Measurements from ENCODE around the gene RIPK4.
A peak's percentile ranks its signal among the peaks of the same experiment; 100 is the strongest.
"Not testable (repeated sequence)": the region's sequence is repeated elsewhere in the genome, so short reads cannot be mapped to it uniquely, and the experiment has no call there.

Gene RIPK4

GRCh38 chr21:41716751-41717150 lies 50.1 kb downstream of the RIPK4 start:
- no peak overlapping the region for H3K27ac ChIP-seq (ENCODE audit: low read depth, low read length)
- H4K8ac ChIP-seq (ENCODE audit: low read depth, low read length), result no peak overlapping the region
- peak overlapping the region; percentile 6 for H3K18ac ChIP-seq (ENCODE audit: low read length)
- H2BK120ac ChIP-seq (ENCODE audit: low read depth, low read length), result no peak overlapping the region
- no peak overlapping the region for H2AK5ac ChIP-seq (ENCODE audit: low read length)
- DNase-seq, result no peak
- H3K23ac ChIP-seq (ENCODE audit: low read length), result no peak overlapping the region
- no peaks in the 10 kb centered on the region for H3K27me3 ChIP-seq (ENCODE audit: insufficient read depth, low read length, poor library complexity)
- no peak overlapping the region for H3K4ac ChIP-seq (ENCODE audit: low read depth, low read length)
- no peak overlapping the region for H3K4me3 ChIP-seq (ENCODE audit: low read length)
- H3K9ac ChIP-seq (ENCODE audit: low read length), result no peak overlapping the region
- no peak overlapping the region for H3K4me2 ChIP-seq (ENCODE audit: low read length)
- no peak overlapping the region for H2BK15ac ChIP-seq (replicated peaks; ENCODE audit: low read depth)
- H2BK5ac ChIP-seq (ENCODE audit: low read length), result no peak overlapping the region
- no peaks in the 10 kb centered on the region for H3K79me1 ChIP-seq (ENCODE audit: low read length)
- peak overlapping the region; percentile 31 for H3K56ac ChIP-seq (ENCODE audit: low read length)
- no peak overlapping the region for H4K5ac ChIP-seq (ENCODE audit: low read length)
- no peaks in the 10 kb centered on the region for H3K79me2 ChIP-seq (ENCODE audit: control insufficient read depth, insufficient read depth, low read length)
- WGBS (ENCODE audit: extremely low coverage, insufficient coverage, low lambda C conversion rate), result no CpG with 5 or more reads among the region's 7 CpGs
- peaks cover 17% of the 10 kb centered on the region for H3K4me1 ChIP-seq (ENCODE audit: control insufficient read depth, low read depth, low read length)
- H3K36me3 ChIP-seq (ENCODE audit: control insufficient read depth, insufficient read depth, low read length), result no peaks in the 10 kb centered on the region

- no peak overlapping the region for H2AK5ac ChIP-seq (ENCODE audit: low read length)
- no peak overlapping the region for H3K4me3 ChIP-seq (ENCODE audit: low read length)
- H3K4ac ChIP-seq (ENCODE audit: low read depth, low read length), result peak overlapping the region; percentile 39
- no peak overlapping the region for H2BK15ac ChIP-seq (replicated peaks; ENCODE audit: low read depth)
- H2BK120ac ChIP-seq (ENCODE audit: low read depth, low read length), result peak overlapping the region; percentile 30
- no peak overlapping the region for H4K5ac ChIP-seq (ENCODE audit: low read length)
- no peaks in the 10 kb centered on the region for H3K36me3 ChIP-seq (ENCODE audit: control insufficient read depth, insufficient read depth, low read length)
- no peak overlapping the region for H4K8ac ChIP-seq (ENCODE audit: low read depth, low read length)
- H3K9ac ChIP-seq (ENCODE audit: low read length), result no peak overlapping the region
- no CpG with 5 or more reads among the region's 8 CpGs for WGBS (ENCODE audit: extremely low coverage, insufficient coverage, low lambda C conversion rate)
- H3K56ac ChIP-seq (ENCODE audit: low read length), result peak overlapping the region; percentile 65
- no peaks in the 10 kb centered on the region for H3K79me1 ChIP-seq (ENCODE audit: low read length)
- H3K4me1 ChIP-seq (ENCODE audit: control insufficient read depth, low read depth, low read length), result peaks cover 17% of the 10 kb centered on the region
- H3K4me2 ChIP-seq (ENCODE audit: low read length), result no peak overlapping the region
- no peaks in the 10 kb centered on the region for H3K79me2 ChIP-seq (ENCODE audit: control insufficient read depth, insufficient read depth, low read length)
- H3K27me3 ChIP-seq (ENCODE audit: insufficient read depth, low read length, poor library complexity), result no peaks in the 10 kb centered on the region
- H3K23ac ChIP-seq (ENCODE audit: low read length), result no peak overlapping the region
- H3K27ac ChIP-seq (ENCODE audit: low read depth, low read length), result peak overlapping the region; percentile 45
- H3K18ac ChIP-seq (ENCODE audit: low read length), result no peak overlapping the region
- peak; percentile 93 for DNase-seq
- peak overlapping the region; percentile 90 for H2BK5ac ChIP-seq (ENCODE audit: low read length)
Measured at GRCh38 chr21:41715649-41716281, 51.1 kb downstream of the RIPK4 start.

GRCh38 chr21:41714299-41714865 lies 52.5 kb downstream of the RIPK4 start:
- no CpG with 5 or more reads among the region's 13 CpGs for WGBS (ENCODE audit: extremely low coverage, insufficient coverage, low lambda C conversion rate)
- H3K56ac ChIP-seq (ENCODE audit: low read length), result peak overlapping the region; percentile 89
- H3K27ac ChIP-seq (ENCODE audit: low read depth, low read length), result peak overlapping the region; percentile 1
- peak overlapping the region; percentile 59 for H3K9ac ChIP-seq (ENCODE audit: low read length)
- H4K5ac ChIP-seq (ENCODE audit: low read length); H3K36me3 ChIP-seq (ENCODE audit: control insufficient read depth, insufficient read depth, low read length); H3K79me2 ChIP-seq (ENCODE audit: control insufficient read depth, insufficient read depth, low read length); H3K4me3 ChIP-seq (ENCODE audit: low read length); H3K79me1 ChIP-seq (ENCODE audit: low read length); H4K8ac ChIP-seq (ENCODE audit: low read depth, low read length); H3K18ac ChIP-seq (ENCODE audit: low read length); H3K4ac ChIP-seq (ENCODE audit: low read depth, low read length); H2BK15ac ChIP-seq (replicated peaks; ENCODE audit: low read depth); H3K27me3 ChIP-seq (ENCODE audit: insufficient read depth, low read length, poor library complexity); H2BK120ac ChIP-seq (ENCODE audit: low read depth, low read length): not testable (repeated sequence)
- peak overlapping the region; percentile 7 for H3K4me2 ChIP-seq (ENCODE audit: low read length)
- peaks cover 17% of the 10 kb centered on the region for H3K4me1 ChIP-seq (ENCODE audit: control insufficient read depth, low read depth, low read length)
- H2AK5ac ChIP-seq (ENCODE audit: low read length), result peak overlapping the region; percentile 91
- peak overlapping the region; percentile 73 for H3K23ac ChIP-seq (ENCODE audit: low read length)
- H2BK5ac ChIP-seq (ENCODE audit: low read length), result peak overlapping the region; percentile 98
- peak; percentile 88 for DNase-seq

GRCh38 chr21:41713495-41714281 lies 53.2 kb downstream of the RIPK4 start:
- Histone ChIP-seq H3K4me1 (ENCODE audit: control insufficient read depth, low read depth, low read length) (peaks cover 17% of the 10 kb centered on the region), H3K9ac (ENCODE audit: low read length) (peak overlapping the region; percentile 59), H3K23ac (ENCODE audit: low read length) (peak overlapping the region; percentile 73), H3K79me2 (ENCODE audit: control insufficient read depth, insufficient read depth, low read length) (no peaks in the 10 kb centered on the region), H3K4ac (ENCODE audit: low read depth, low read length) (no peak overlapping the region), H3K36me3 (ENCODE audit: control insufficient read depth, insufficient read depth, low read length) (no peaks in the 10 kb centered on the region), H3K27me3 (ENCODE audit: insufficient read depth, low read length, poor library complexity) (no peaks in the 10 kb centered on the region), H3K79me1 (ENCODE audit: low read length) (no peaks in the 10 kb centered on the region), H4K5ac (ENCODE audit: low read length) (no peak overlapping the region), H2BK5ac (ENCODE audit: low read length) (peak overlapping the region; percentile 98), H2BK120ac (ENCODE audit: low read depth, low read length) (no peak overlapping the region), H3K27ac (ENCODE audit: low read depth, low read length) (peak overlapping the region; percentile 1), H3K4me3 (ENCODE audit: low read length) (no peak overlapping the region), H3K4me2 (ENCODE audit: low read length) (peak overlapping the region; percentile 7), H3K56ac (ENCODE audit: low read length) (peak overlapping the region; percentile 89), H2BK15ac (replicated peaks; ENCODE audit: low read depth) (no peak overlapping the region), H2AK5ac (ENCODE audit: low read length) (peak overlapping the region; percentile 91), H4K8ac (ENCODE audit: low read depth, low read length) (no peak overlapping the region), H3K18ac (ENCODE audit: low read length) (no peak overlapping the region)
- WGBS (ENCODE audit: extremely low coverage, insufficient coverage, low lambda C conversion rate), result no CpG with 5 or more reads among the region's 22 CpGs
- DNase-seq, result no peak

- peak overlapping the region; percentile 3 for H3K4me2 ChIP-seq (ENCODE audit: low read length)
- no CpG with 5 or more reads among the region's 9 CpGs for WGBS (ENCODE audit: extremely low coverage, insufficient coverage, low lambda C conversion rate)
- H3K23ac ChIP-seq (ENCODE audit: low read length), result no peak overlapping the region
- peak overlapping the region; percentile 79 for H3K56ac ChIP-seq (ENCODE audit: low read length)
- H4K5ac ChIP-seq (ENCODE audit: low read length), result no peak overlapping the region
- no peak overlapping the region for H4K8ac ChIP-seq (ENCODE audit: low read depth, low read length)
- H3K27ac ChIP-seq (ENCODE audit: low read depth, low read length), result no peak overlapping the region
- no peaks in the 10 kb centered on the region for H3K27me3 ChIP-seq (ENCODE audit: insufficient read depth, low read length, poor library complexity)
- H3K4ac ChIP-seq (ENCODE audit: low read depth, low read length), result no peak overlapping the region
- no peak for DNase-seq
- H2AK5ac ChIP-seq (ENCODE audit: low read length), result peak overlapping the region; percentile 44
- no peaks in the 10 kb centered on the region for H3K79me1 ChIP-seq (ENCODE audit: low read length)
- no peak overlapping the region for H2BK15ac ChIP-seq (replicated peaks; ENCODE audit: low read depth)
- H3K18ac ChIP-seq (ENCODE audit: low read length), result no peak overlapping the region
- no peak overlapping the region for H2BK120ac ChIP-seq (ENCODE audit: low read depth, low read length)
- H3K79me2 ChIP-seq (ENCODE audit: control insufficient read depth, insufficient read depth, low read length), result no peaks in the 10 kb centered on the region
- H3K4me3 ChIP-seq (ENCODE audit: low read length), result no peak overlapping the region
- H2BK5ac ChIP-seq (ENCODE audit: low read length), result no peak overlapping the region
- H3K9ac ChIP-seq (ENCODE audit: low read length), result peak overlapping the region; percentile 50
- no peaks in the 10 kb centered on the region for H3K36me3 ChIP-seq (ENCODE audit: control insufficient read depth, insufficient read depth, low read length)
- H3K4me1 ChIP-seq (ENCODE audit: control insufficient read depth, low read depth, low read length), result peaks cover 18% of the 10 kb centered on the region
Measured at GRCh38 chr21:41712730-41713129, 54.1 kb downstream of the RIPK4 start.
